GM18507 (cell line): ENCODE measurements around the gene TNNT1.
A peak's percentile ranks its signal among the peaks of the same experiment; 100 is the strongest.
"Not testable (repeated sequence)": the region's sequence is repeated elsewhere in the genome, so short reads cannot be mapped to it uniquely, and the experiment has no call there.

ENCODE experiments used
- DNase-seq: peaks from one replicate; pipeline ENCODE4 v3.0.0; 2011; ENCODE audit warnings: low read depth; ENCODE audit not compliant: insufficient read length; ENCODE audit errors: extremely low spot score
- FAIRE-seq: peaks from 2 replicates; lab custom pipeline; 2011; peaks lifted over from hg19 to GRCh38; lab: Jason Lieb, UNC

TNNT1 gene

DNA sequence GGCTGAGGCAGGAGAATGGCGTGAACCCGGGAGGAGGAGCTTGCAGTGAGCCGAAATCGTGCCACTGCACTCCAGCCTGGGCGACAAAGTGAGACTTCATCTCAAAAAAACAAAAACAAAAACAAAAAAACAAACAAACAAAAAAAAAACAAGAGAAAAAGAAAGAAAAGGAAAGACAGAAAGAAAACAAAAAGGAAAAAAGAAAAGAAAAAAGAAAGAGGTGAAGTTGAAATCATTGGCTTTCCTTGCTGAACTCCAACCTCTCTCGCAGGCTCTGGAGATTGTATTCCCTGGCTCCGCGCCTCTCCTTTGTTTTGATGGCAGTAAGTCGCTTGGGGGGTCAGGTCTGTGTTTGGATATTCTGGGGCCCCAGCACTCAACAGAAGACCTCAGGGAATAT, 23.3 kb upstream of the TNNT1 start:
- not testable (repeated sequence) for DNase-seq, FAIRE-seq

- no peak for FAIRE-seq
These were observed 22.4 kb upstream of the TNNT1 start for GRCh38 chr19:55171440-55171839.

GRCh38 chr19:55169136-55169535, 20.1 kb upstream of the TNNT1 start:
- DNase-seq (no peak), FAIRE-seq (no peak)

More at GRCh38 chr19:55171440-55171839, 22.4 kb upstream of the TNNT1 start:
- DNase-seq, result no peak

DNA sequence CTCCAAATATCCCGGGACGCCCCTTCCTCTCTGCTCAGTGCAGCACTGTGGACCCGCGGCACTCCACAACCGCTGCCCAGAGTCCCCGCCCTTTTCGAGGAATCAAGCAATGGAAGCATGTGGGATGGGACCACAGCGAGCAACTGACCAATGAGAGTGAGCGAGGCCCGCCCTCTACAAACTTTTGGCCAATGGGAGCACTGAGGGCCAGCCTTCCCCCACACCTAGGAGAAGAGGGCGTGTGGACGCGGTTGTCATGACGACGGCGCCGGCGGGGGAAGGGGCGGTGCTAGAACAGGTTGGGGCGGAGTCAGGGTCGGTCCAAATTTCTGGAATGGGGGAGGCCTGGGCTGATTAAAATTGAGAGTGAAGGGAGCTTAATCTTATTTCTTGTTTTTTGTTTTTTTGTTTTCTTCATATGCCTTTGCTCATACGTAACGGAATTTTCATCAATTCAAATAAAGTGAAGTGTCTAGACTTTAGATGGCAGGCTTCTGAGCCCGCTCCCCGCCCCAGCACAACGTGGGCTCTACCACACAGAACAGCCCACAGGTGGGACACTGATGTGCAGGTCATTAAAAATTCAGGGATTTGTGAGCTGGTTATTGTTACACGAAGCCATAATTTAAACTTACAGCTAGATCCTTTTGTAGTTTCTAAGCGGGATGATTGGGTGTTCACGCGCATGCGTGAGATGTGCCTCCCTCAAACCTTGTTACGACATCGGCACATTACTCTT, 17.7 kb upstream of the TNNT1 start, which contains the start of gene DNAAF3:
Gene DNAAF3, minus strand, starts transcription at position 84 of the 739 bp plus-strand sequence. CDS start 200 bp downstream, outside the sequence.
- FAIRE-seq (peak; percentile 94), DNase-seq (peak; percentile 91)

DNA sequence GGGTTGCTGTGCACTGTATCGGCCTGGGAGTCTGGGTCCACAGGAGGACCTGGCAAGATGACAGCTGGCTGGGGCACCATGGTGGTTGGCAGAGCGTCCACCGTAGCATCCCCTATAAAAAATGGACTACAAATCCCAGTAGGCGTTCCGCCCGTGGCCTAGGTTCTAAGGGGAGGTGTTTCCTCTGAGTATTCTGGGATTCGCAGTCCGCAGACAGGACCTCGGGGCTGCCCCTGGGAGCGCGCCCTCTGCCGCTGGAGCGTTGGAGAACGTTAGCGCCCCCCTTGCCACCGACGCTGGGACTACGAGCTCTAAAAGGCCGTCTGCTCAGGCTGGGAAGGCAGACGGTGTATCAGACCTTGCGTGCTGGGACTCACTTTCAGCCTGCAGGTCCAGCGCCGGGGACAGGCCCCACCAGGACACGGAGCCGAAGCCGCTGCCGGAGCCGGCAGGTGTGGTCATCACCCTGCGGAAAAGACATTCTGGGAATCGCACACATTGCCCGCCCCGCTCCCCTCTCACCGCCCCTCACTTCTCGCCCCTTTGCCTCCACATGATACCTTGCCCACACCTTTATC, 17.0 kb upstream of the TNNT1 start:
- DNase-seq (no peak), FAIRE-seq (no peak)

GRCh38 chr19:55161571-55162322, 12.7 kb upstream of the TNNT1 start:
- FAIRE-seq, result no peak
- DNase-seq, result no peak

DNA sequence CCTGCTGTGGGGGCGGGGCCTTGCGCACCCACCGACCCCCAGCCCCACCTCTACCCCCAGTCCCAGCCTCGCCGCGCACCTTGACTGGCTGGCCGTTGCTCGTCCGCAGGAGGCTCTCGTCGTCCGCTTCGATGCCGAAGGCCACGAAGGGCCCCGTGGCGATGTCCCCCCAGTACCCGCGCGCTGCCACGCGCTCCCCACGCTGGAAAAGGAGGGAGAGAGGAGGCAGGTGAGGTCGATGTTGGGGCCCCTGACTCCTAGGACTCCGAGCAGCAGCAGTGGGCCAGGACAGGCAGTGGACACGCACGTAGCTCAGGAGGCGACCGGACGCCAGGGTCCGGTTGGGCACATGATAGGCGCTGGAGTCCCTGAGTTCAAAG, 12.0 kb upstream of the TNNT1 start:
- FAIRE-seq, result no peak
- DNase-seq, result no peak

DNA sequence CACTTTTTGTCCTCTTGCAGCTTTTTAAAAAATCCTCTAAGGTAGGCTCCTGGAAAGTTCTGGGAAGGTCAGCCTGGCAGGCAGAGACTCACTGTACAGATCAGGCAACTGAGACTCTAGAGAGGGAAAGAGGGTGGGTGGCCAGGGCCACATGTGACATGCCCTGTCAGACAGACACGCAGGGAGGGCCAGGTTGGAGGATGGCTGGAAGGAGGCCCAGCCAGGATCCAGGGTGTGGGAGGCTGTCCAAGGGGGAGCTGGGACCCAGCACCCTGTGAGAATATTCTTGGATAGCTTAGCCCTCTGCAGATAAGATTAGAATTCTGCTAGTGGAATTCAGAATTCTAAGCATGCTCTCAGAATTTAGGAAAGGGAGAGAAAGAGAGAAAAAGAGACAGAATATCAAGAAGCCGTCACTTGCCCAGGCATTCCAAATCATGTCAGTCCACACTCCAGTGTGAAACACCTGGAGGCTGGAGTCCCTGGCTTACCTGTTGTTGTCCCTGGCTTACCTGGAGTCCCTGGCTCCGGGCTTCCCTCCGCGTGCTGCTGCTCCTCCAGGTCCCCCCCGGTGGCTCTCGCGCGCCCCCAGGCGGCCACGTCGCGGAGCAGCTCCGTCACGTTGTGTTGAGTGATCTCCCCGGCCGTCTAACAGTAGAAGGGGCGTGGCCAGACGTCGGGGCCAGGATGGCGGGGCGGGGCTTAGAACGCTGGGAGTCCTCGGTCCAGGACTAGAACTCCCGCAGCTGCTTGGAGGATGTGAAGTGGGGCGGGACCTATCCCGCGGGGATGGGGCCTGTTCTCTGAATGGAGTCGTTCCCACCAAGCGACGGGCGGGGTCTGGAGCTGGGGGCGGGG, 11.4 kb upstream of the TNNT1 start:
- peak; percentile 95 for DNase-seq

DNA sequence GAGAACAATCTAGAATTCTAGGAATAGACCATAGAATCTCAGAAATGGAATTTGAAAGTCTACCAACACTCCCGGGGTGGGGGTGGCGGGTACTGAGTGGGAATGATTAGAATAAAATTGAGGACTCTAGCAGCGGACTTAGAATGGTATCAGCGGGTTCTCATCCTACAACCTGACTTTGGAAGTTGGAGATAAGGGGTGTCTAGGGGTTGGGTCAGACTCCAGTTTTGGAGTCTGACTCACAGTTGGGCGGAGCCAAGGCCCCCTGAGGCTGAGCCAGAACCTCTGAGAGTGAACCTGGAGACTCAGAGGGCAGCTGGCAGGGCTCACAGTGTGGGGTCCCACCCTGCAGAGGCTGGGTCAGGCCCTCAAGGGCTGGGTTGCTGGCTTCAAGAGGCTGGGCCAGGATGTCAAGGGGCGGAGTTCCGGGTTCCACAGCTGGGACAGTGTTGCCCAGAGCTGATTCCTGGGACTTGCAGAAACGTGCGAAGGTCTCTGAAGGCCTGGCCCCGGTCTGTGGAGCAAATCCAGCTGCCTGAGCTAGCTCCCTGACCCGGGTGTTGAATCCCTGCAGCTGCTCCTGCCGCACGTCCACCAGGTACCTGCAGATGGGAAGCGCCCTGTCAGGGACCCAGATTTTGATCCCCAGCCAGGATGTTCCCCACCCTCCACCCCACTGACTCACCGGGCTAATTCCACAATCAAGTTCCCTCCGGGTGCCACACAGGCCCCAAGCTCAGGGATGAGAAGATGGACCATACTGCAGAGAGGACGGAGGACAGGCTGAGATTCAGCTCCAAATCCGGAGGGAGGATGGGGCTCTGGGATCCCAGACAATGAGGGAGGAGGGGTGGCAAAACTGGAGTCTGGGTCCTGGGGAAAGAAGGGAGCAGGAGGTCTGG, 10.1 kb upstream of the TNNT1 start:
- FAIRE-seq, result no peak
- no peak for DNase-seq

More for the DNA sequence above, 11.4 kb upstream of the TNNT1 start:
- FAIRE-seq, result peak; percentile 73

GRCh38 chr19:55158423-55158822, 9.4 kb upstream of the TNNT1 start:
- no peak for FAIRE-seq
- no peak for DNase-seq

- DNase-seq, result no peak
- FAIRE-seq, result no peak
These were observed 8.3 kb upstream of the TNNT1 start, which contains the start of gene TNNI3 for GRCh38 chr19:55157064-55157908. Gene TNNI3 (minus strand): TSS chr19:55157732. CDS start chr19:55157589, 143 bp downstream.

GRCh38 chr19:55156202-55157063, 7.4 kb upstream of the TNNT1 start:
- no peak for FAIRE-seq
- DNase-seq, result no peak

- FAIRE-seq, DNase-seq: not testable (repeated sequence)
These were observed 6.8 kb upstream of the TNNT1 start for GRCh38 chr19:55155784-55156183.

GRCh38 chr19:55153652-55154264, 4.8 kb upstream of the TNNT1 start:
- FAIRE-seq (no peak), DNase-seq (no peak)

DNA sequence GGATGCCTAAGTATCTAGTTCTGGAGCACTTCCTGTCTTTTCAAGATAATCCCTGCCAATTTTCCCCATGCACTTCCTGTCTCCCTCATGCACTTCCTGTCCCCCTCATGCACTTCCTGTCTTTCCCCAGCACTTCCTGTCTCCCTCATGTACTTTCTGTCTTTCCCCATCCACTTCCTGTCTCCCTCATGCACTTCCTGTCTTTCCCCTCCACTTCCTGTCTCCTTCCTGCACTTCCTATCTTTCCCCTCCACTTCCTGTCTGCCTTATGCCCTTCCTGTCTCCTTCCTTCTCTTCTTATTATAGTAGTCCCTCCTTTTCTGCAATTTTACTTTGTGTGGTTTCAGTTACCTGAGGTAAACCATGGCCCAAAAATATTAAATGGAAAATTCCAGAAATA, 3.0 kb upstream of the TNNT1 start:
- FAIRE-seq (no peak), DNase-seq (no peak)

DNA sequence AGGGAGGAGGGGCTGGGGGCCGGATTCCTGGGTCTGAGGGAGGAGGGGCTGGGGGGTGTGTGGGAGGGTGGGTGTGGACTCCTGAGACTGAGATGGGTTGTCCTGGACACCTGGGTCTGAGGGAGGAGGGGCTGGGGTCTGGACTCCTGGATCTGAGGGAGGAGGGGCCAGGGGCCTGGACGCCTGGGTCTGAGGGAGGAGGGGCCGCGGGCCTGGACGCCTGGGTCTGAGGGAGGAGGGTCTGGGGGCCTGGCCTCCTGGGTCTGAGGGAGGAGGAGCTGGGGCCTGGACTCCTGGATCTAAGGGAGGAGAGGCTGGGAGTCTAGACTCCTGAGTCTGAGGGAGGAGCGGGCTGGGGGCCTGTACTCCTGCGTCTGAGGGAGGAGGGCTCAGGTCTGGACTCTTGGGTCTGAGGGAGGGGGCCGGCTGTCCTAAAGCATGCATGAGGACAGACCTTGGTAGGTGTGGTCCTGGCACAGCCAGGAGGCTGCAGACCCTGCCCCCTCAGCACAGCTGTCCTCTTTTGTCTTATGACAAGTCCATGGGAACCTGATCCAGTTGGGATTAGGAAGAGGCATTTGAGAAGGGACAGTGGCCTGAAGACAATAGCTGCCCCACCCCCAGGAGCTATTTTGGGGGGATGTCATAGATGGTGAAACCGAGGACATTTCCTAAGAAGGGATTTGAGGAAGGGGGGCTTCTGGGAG, 1.3 kb downstream of the TNNT1 start:
- FAIRE-seq (no peak), DNase-seq (no peak)
